B cell (primary cell): ENCODE results near the gene AOPEP. TPM values are rescaled to one million over a fixed set of nuclear protein-coding genes. Genes with fewer than 3 reads are reported as not detected.
"Not testable (repeated sequence)": the region's sequence is repeated elsewhere in the genome, so short reads cannot be mapped to it uniquely, and the experiment has no call there.

Experiments
- ATAC-seq: fragments of 200-7000 bp; cut with Tn5 transposase; one replicate; pipeline ENCODE4 v1.10.0; 2021; ENCODE audit warnings: low read depth, mild to moderate bottlenecking, moderate number of reproducible peaks, moderate library complexity
- CTCF ChIA-PET: fragments of 350-600 bp; sonication (Branson Sonifier 250); formaldehyde crosslinking; loops from one replicate; lab custom pipeline; 2021; ENCODE audit warnings: antibody characterized with exemption, inconsistent platforms; lab: Charles Lee
- POLR2A ChIA-PET: fragments of 350-600 bp; sonication (Branson Sonifier 250); formaldehyde crosslinking; loops from one replicate; lab custom pipeline; 2021; ENCODE audit warnings: antibody characterized with exemption; lab: Charles Lee
- DNase-seq: peaks from one replicate; pipeline ENCODE4 v3.0.0; 2013
- H2AFZ ChIP-seq: 2 replicates; pipeline ENCODE4 v1.6.1; 2012; ENCODE audit warnings: mild to moderate bottlenecking, low read depth, low read length; ENCODE audit not compliant: insufficient read depth, poor library complexity, severe bottlenecking
- H3K27ac ChIP-seq, 2 donors: 1 replicate in 1 of 2; 2 replicates in 1 of 2; pipeline ENCODE4 v1.5.1; 2012 to 2013; ENCODE audit warnings: low read length in 2 of 2, mild to moderate bottlenecking in 2 of 2, moderate library complexity in 1 of 2
- H3K27me3 ChIP-seq, 4 experiments: fragments of 200-600 bp in 1 of 4; sonication (generic) in 1 of 4; replicated peaks in 1 of 4; 1 replicate in 2 of 4; 2 replicates in 2 of 4; pipeline versions ENCODE4 v1.6.1 to v1.7.0; 2013 to 2016; ENCODE audit warnings: low read length in 3 of 4, mild to moderate bottlenecking in 2 of 4, mixed read lengths in 1 of 4, moderate library complexity in 1 of 4; ENCODE audit not compliant: insufficient read depth in 4 of 4, control insufficient read depth in 3 of 4; ENCODE audit errors: control extremely low read depth in 1 of 4
- H3K36me3 ChIP-seq, 2 experiments: replicated peaks in 1 of 2; 1 replicate in 1 of 2; 2 replicates in 1 of 2; pipeline versions ENCODE4 v1.6.1 to v1.7.1; 2013; ENCODE audit warnings: low read length in 1 of 2; ENCODE audit not compliant: insufficient read depth in 2 of 2, control insufficient read depth in 1 of 2; ENCODE audit errors: control extremely low read depth in 1 of 2, extremely low read depth in 1 of 2
- H3K4me1 ChIP-seq, 2 donors: fragments of 200-600 bp in 1 of 2; sonication (generic) in 1 of 2; 1 replicate in 1 of 2; 2 replicates in 1 of 2; pipeline versions ENCODE4 v1.5.1 to v1.6.1; 2013 to 2017; ENCODE audit warnings: low read length in 2 of 2; ENCODE audit not compliant: control insufficient read depth in 2 of 2, insufficient read depth in 2 of 2
- H3K4me2 ChIP-seq: replicated peaks from 2 replicates; pipeline ENCODE3; 2012; ENCODE audit warnings: mild to moderate bottlenecking, low read depth, low read length; ENCODE audit not compliant: poor library complexity, severe bottlenecking
- H3K4me3 ChIP-seq, 5 experiments: fragments of 200-600 bp in 1 of 5; sonication (generic) in 1 of 5; 1 replicate in 3 of 5; 2 replicates in 2 of 5; pipeline versions ENCODE4 v1.5.1 to v1.7.0; 2011 to 2016; ENCODE audit warnings: low read length in 4 of 5, mild to moderate bottlenecking in 4 of 5, low read depth in 2 of 5, control low read depth in 1 of 5, moderate library complexity in 1 of 5; ENCODE audit not compliant: insufficient read depth in 1 of 5; ENCODE audit errors: control extremely low read depth in 1 of 5, extremely low read depth in 1 of 5
- H3K79me2 ChIP-seq: fragments of 200-600 bp; sonication (generic); one replicate; pipeline ENCODE4 v1.6.0; 2016; ENCODE audit warnings: low read length; ENCODE audit not compliant: control insufficient read depth, insufficient read depth
- H3K9ac ChIP-seq: fragments of 200-600 bp; sonication (generic); 2 replicates; pipeline ENCODE4 v1.6.1; 2017; ENCODE audit warnings: mild to moderate bottlenecking, low read length, moderate library complexity
- H3K9me3 ChIP-seq, 3 donors: one replicate each; pipeline versions ENCODE4 v1.6.1 to v1.7.1; 2013; ENCODE audit warnings: low read length in 2 of 3; ENCODE audit not compliant: control insufficient read depth in 2 of 3, insufficient read depth in 1 of 3; ENCODE audit errors: control extremely low read depth in 1 of 3
- H4K20me1 ChIP-seq: 2 replicates; pipeline ENCODE4 v1.6.0; 2012; ENCODE audit warnings: mild to moderate bottlenecking, low read length; ENCODE audit not compliant: insufficient read depth, control insufficient read depth, poor library complexity, severe bottlenecking
- H3K27ac Mint-ChIP-seq: one replicate; pipeline ENCODE4 v1.8.0; 2021; ENCODE audit warnings: mixed read lengths
- H3K27me3 Mint-ChIP-seq: one replicate; pipeline ENCODE4 v1.8.0; 2021; ENCODE audit warnings: mixed read lengths
- H3K4me1 Mint-ChIP-seq: one replicate; pipeline ENCODE4 v1.8.0; 2021; ENCODE audit warnings: mixed read lengths
- H3K4me3 Mint-ChIP-seq: one replicate; pipeline ENCODE4 v1.8.0; 2021; ENCODE audit warnings: mixed read lengths
- H3K9me3 Mint-ChIP-seq: one replicate; pipeline ENCODE4 v1.8.0; 2022; ENCODE audit warnings: mixed read lengths; ENCODE audit not compliant: insufficient read depth
- CTCF ChIP-seq: fragments of 200-600 bp; IDR thresholded peaks from one replicate; pipeline ENCODE4 v1.8.0; 2022; ENCODE audit warnings: antibody characterized with exemption, mild to moderate bottlenecking
- EZH2 ChIP-seq: IDR thresholded peaks from 2 replicates; pipeline ENCODE4 v1.6.1; 2012; ENCODE audit warnings: borderline replicate concordance, low read depth, mild to moderate bottlenecking, moderate library complexity, low read length; ENCODE audit not compliant: insufficient read depth, poor library complexity, severe bottlenecking
- WGBS: methylation state at CpG from one replicate; pipeline ENCODE4 v1.1.5; 2013; ENCODE audit warnings: missing lambda C conversion rate; ENCODE audit not compliant: insufficient coverage; 5-methylcytosine and 5-hydroxymethylcytosine counted together
- intact Hi-C: fragments of 100-400 bp; cut with micrococcal nuclease; formaldehyde crosslinking; loops from one replicate; pipeline ENCODE4 v1.10.0; 2022
- polyA plus RNA-seq: library from polyadenylated mRNA; depleted of rRNA; stranded (reverse); fragments of >200 nt; gene quantifications from 2 replicates; pipeline ENCODE4 v1.2.3, GENCODE V29; 2012
- total RNA-seq, 2 donors: library from RNA; stranded (reverse); fragments of 120-200 nt in 1 of 2; gene quantifications; 1 replicate in 1 of 2; 2 replicates in 1 of 2; pipeline versions ENCODE4 v1.2.3 to v1.2.4, GENCODE V29; 2013 to 2022

Gene AOPEP
- total and polyA plus RNA-seq, 2 donors (not counting 1 experiment from before 2014, with no cell fraction given), result 5.1 to 35.8 TPM

- ChIA-PET POLR2A (no interaction called here), CTCF (no interaction called here)
- no peak overlapping the region for H3K27ac Mint-ChIP-seq
- Histone ChIP-seq H3K9me3 (no peaks in the 10 kb centered on the region), H3K4me2 (no peak overlapping the region), H3K4me3 (no peak overlapping the region), H3K27me3 (no peaks in the 10 kb centered on the region), H3K4me1 (no peaks in the 10 kb centered on the region), H3K36me3 (no peaks in the 10 kb centered on the region), H3K79me2 (no peaks in the 10 kb centered on the region), H3K9ac (no peak overlapping the region), H3K27ac (no peak overlapping the region), H2AFZ (no peak overlapping the region), H4K20me1 (no peaks in the 10 kb centered on the region)
- TF ChIP-seq EZH2 (no peak), CTCF (no peak)
- no peaks in the 10 kb centered on the region for H3K27me3 Mint-ChIP-seq
- H3K9me3 Mint-ChIP-seq, result no peaks in the 10 kb centered on the region
- ATAC-seq (no peak), DNase-seq (no peak)
- intact Hi-C loops, result no loop called here
- no peak overlapping the region for H3K4me3 Mint-ChIP-seq
- no CpG with 5 or more reads among the region's 2 CpGs for WGBS
- H3K4me1 Mint-ChIP-seq, result no peaks in the 10 kb centered on the region
Observed at GRCh38 chr9:95017661-95018060, 291.2 kb downstream of the AOPEP start.

- Histone ChIP-seq H3K9me3 (no peaks in the 10 kb centered on the region), H3K4me1 (no peaks in the 10 kb centered on the region), H3K9ac (no peak overlapping the region), H3K36me3 (no peaks in the 10 kb centered on the region), H4K20me1 (no peaks in the 10 kb centered on the region), H3K79me2 (no peaks in the 10 kb centered on the region), H3K4me2 (no peak overlapping the region), H3K4me3 (no peak overlapping the region), H3K27ac (no peak overlapping the region), H2AFZ (no peak overlapping the region), H3K27me3 (no peaks in the 10 kb centered on the region)
- Mint-ChIP-seq H3K4me1 (no peaks in the 10 kb centered on the region), H3K9me3 (no peaks in the 10 kb centered on the region), H3K27ac (no peak overlapping the region), H3K4me3 (no peak overlapping the region), H3K27me3 (no peaks in the 10 kb centered on the region)
- DNase-seq (no peak), ATAC-seq (no peak)
- WGBS, result 78% methylated on average over 3 of the region's 11 CpGs
- no peak for TF ChIP-seq EZH2
- TF ChIP-seq CTCF, result no peak
- CTCF ChIA-PET, result no interaction called here
- POLR2A ChIA-PET, result no interaction called here
- intact Hi-C loops, result no loop called here
Observed at GRCh38 chr9:95018099-95018936, 291.8 kb downstream of the AOPEP start.

GRCh38 chr9:95020644-95021043 is 294.1 kb downstream of the AOPEP start:
- H3K9me3 Mint-ChIP-seq, H3K4me3 Mint-ChIP-seq, H3K27ac ChIP-seq, H3K36me3 ChIP-seq, H3K4me1 Mint-ChIP-seq, H3K27me3 Mint-ChIP-seq, H3K9me3 ChIP-seq, H3K27me3 ChIP-seq, H2AFZ ChIP-seq, H3K4me1 ChIP-seq, POLR2A ChIA-PET, H3K4me3 ChIP-seq, intact Hi-C loops, CTCF ChIA-PET, H3K9ac ChIP-seq, H3K27ac Mint-ChIP-seq, H3K79me2 ChIP-seq, ATAC-seq, H4K20me1 ChIP-seq, H3K4me2 ChIP-seq, DNase-seq: not testable (repeated sequence)
- WGBS, result 95% methylated on average over 4 of the region's 6 CpGs
